Measurements from ENCODE around the gene S1PR4.
"Not testable (repeated sequence)": the region's sequence is repeated elsewhere in the genome, so short reads cannot be mapped to it uniquely, and the experiment has no call there.

Gene S1PR4

DNA sequence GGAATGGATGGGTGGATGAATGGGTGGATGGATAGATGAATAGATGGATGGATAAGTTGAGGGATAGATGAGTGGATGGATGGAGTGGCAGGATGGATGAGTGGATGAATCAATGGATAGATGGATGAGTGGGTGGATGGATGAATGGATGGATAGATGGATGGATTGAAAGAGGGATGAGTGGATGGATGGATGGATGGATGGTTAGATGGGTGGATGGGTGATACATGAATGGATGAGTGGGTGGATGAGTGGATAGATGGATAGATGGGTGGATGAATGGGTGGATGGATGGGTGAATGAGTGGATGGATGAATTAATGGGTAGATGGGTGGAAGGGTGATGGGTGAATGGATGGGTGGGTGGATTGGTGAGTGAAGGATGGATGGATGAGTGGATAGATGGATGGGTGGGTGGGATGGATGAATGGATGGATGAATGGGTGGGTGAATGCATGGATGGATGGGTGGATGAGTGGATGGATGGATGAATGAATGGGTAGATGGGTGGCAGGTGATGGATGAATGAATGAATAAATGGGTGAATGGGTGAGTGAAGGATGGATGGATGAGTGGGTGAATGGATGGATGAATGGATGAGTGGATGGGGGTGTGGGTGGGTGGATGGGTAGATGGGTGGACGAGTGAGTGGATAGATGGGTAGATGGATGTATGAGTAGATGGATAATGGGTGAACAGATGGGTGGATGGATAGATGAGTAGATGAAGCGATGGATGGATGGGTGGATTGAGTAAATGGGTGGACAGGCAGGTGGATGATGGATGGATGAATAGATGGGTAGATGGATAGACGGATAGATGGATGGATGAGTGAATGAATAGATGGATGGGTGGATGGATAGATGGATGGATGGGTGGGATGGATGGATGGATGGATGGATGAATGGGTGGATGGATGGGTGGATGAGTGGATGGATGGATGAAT is 25.0 kb upstream of the S1PR4 start:
- DNase-seq = no peak

DNA sequence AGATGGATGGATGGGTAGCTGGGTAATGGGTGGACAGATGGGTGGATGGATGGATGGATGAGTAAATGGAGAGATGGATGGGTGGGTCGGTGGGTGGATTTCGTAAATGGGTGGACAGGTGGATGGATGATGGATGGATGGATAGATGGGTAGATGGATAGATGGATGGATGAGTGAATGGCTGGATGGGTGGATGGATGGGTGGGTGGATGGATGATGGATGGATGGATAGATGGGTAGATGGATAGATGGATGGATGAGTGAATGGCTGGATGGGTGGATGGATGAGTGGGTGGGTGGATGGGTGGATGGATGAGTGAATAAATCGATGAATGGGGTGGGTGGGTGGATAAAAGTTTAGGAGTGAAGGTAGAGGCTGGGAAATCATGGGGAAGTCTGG is 24.1 kb upstream of the S1PR4 start:
- not testable (repeated sequence) for DNase-seq

DNA sequence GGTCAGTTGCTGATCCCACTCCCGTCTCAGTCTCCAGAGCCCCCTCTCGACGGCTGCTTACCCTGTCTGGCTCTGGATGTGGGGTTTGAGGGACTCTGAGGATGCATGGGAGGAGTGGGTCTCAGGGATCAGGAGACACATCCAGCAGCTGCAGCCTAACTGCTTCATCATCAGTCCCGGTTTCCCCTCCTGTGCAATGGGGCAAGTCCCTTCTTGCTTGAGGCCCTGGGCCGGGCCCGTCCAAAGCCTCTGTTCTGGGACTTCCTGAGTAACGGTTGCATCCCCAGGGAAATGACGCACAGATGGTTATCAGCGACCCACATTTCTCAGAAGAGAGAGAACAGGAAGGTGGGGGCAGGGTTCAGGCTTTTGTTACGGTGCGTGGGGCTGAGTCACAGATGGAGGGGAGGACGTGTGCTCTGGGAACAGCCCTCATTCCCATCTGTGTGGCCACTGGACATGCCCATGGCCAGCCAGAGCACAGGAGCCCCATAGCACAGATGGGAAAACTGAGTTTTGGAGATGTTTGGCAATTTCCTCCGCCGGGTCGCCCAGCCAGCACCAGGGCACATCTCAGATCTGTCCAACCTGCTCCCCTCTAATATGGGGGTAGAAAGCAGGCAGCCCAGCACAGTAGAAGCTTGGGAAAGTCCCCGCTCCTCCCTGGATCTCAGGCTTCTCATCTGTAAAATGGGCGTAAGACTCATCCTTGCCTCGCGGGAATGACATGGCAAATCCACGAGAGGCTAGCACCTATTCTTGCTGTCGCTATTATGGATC is 23.4 kb upstream of the S1PR4 start:
- DNase-seq = peak; percentile 99

DNA sequence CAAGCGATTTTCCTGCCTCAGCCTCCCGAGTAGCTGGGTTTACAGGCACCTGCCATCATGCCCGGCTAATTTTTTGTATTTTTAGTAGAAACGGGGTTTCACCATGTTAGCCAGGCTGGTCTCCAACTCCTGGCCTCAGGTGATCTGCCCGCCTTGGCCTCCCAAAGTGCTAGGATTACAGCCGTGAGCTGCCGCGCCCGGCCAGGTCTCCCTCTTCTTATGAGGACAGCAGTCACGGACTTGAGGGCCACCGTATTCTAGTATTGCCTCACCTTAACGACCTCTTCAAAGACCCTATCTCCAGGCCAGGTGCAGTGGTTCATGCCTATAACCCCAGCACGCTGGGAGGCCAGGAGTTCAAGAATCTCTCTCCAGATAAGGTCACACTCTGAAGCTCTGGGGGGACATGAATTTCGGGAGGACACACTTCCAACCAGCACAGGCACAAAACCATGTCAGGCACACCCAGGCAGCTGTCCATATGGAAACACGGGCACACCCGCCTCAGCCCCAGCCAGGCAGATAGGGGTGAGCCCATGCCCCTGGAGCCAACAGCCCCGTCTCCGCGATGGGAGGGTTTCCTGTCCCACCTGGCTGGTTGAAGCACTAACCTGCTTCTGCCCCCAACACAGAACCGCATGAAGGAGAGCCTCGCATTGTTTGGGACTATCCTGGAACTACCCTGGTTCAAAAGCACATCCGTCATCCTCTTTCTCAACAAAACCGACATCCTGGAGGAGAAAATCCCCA is 21.3 kb upstream of the S1PR4 start:
- DNase-seq = no peak

DNA sequence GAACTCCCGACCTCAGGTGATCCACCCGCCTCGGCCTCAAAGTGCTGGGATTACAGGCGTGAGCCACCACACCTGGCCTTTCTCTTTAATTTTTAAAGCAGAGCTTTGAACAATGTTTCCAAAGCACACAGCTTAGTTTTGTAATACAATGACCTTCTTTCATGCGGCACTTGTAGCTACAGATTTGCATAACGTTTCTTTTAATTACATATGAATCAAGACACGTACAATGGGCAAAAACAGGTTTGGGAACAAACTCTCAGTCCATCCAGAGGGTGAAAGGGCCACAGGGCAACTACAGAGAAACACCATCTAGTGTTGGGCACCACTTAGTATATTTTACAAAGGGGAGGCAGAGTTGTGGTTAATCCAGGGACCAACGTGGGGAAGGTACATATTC is 19.0 kb upstream of the S1PR4 start:
- DNase-seq = no peak

DNA sequence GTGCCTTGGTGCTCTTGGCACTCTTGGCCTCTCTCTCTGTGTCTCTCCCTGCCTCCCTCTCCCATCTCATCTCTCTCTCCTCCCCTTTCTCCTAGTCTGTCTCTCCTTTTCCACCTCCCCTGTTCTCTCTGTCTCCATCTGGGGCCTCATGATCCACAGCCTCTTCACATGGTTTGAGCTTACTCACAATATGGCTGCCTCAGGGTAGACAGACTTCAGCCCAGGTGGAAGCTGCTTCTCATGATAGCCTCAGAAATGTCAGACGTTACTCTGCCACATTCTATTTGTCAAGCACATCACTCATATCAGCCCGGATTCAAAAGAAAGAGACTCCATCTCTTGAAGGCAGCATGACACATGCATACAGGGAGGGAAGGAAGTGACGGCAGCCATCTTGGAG is 18.4 kb upstream of the S1PR4 start:
- DNase-seq = no peak

DNA sequence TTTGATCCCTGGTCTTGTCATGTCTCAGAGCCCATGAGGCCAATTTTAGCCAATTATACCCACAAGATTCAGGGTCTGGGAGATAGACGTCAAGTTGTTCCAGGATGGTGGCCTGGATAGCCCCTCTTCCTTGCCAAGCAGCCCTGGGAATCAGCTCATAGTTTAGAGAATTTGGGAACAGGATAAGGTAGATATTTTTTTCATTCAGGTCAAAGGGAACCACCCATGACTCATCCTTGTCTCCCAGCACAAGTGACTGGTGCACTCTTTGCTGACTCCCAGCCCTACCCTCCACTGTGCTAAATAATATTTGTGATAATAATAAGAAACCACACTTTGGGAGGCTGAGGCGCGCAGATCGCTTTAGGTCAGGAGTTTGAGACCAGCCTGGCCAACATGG is 17.1 kb upstream of the S1PR4 start:
- DNase-seq = no peak

DNA sequence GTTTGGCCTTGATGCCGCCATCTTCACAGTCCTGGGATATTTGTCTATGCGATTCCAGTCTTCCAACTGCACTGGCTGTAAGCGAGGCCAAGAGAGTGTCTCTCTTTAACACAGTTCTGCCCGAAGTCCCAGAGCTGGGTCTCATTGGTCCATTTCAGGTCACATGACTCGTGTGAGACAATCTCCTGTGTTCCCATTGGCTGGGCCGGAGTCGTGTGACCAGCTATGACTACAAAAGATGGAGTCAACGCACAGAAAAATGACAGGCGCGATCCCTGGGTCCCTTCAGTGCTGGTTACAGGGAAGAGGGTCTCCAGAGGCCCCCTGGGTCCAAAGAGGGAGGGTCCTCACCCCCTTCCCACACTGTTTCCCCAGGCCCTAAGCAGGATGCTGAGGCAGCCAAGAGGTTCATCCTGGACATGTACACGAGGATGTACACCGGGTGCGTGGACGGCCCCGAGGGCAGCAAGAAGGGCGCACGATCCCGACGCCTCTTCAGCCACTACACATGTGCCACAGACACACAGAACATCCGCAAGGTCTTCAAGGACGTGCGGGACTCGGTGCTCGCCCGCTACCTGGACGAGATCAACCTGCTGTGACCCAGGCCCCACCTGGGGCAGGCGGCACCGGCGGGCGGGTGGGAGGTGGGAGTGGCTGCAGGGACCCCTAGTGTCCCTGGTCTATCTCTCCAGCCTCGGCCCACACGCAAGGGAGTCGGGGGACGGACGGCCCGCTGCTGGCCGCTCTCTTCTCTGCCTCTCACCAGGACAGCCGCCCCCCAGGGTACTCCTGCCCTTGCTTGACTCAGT is 15.9 kb upstream of the S1PR4 start:
- DNase-seq = no peak

DNA sequence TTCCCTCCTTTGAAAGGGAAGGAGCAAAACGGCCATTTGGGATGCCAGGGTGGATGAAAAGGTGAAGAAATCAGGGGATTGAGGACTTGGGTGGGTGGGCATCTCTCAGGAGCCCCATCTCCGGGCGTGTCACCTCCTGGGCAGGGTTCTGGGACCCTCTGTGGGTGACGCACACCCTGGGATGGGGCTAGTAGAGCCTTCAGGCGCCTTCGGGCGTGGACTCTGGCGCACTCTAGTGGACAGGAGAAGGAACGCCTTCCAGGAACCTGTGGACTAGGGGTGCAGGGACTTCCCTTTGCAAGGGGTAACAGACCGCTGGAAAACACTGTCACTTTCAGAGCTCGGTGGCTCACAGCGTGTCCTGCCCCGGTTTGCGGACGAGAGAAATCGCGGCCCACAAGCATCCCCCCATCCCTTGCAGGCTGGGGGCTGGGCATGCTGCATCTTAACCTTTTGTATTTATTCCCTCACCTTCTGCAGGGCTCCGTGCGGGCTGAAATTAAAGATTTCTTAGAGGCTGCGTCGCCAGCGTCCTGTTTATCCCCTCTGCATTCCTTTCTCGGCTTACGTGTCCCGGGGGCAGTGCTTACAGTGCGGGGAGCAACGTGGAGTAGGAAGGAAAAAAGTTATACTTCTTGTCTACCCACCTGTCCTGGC is 15.2 kb upstream of the S1PR4 start:
- DNase-seq = peak; percentile 41

DNA sequence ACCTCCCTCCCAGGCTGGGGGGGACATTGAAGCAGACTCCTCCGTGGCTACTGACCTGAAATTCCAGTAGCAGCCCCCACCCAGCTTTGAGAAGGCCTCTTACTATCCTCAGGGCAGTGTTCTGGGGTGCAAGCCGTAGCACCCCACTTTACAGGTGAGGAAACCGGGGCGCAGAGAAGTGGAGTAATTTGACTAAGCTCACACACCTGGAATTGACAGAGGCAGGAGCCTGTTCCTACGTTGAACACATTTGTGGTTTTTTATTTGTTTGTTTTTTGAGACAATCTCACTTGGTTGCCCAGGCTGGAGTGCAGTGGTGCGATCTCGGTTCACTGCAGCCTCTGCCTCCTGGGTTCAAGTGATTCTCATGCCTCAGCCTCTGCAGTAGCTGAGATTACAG is 14.6 kb upstream of the S1PR4 start:
- no peak for DNase-seq

DNA sequence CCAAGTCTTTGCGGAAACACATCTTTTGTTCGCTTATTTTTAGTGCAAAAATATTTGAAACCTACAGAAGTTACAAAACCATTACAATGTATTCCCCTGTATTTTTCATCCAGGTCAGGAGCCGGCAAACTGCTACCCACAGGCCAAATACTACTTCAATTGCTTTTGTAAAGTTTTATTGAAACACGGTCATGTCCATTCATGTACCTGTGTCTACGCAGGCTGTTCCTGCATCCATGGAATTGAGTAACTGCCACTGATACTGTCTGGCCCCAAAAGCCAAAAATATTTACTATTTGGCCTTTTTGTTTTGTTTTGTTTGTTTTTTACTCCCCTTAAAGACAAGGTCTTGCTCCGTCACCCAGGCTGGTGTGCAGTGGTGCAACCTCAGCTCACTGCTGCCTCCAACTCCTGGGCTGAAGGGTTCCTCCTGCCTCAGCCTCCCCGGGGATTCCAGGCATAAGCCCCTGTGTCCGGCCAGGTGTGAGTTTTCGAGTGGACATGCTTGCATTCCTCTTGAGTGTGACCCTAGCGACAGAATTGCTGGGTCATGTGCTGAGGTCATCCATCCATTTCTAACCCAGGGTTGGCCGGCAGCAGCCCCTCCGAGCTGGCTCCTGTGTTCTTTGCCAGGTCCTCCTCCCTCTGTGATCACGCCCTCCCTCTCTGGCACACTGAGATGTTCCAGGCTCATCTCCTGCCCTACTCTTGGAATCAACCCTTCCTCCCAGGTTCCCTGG is 10.9 kb upstream of the S1PR4 start:
- DNase-seq = no peak

DNA sequence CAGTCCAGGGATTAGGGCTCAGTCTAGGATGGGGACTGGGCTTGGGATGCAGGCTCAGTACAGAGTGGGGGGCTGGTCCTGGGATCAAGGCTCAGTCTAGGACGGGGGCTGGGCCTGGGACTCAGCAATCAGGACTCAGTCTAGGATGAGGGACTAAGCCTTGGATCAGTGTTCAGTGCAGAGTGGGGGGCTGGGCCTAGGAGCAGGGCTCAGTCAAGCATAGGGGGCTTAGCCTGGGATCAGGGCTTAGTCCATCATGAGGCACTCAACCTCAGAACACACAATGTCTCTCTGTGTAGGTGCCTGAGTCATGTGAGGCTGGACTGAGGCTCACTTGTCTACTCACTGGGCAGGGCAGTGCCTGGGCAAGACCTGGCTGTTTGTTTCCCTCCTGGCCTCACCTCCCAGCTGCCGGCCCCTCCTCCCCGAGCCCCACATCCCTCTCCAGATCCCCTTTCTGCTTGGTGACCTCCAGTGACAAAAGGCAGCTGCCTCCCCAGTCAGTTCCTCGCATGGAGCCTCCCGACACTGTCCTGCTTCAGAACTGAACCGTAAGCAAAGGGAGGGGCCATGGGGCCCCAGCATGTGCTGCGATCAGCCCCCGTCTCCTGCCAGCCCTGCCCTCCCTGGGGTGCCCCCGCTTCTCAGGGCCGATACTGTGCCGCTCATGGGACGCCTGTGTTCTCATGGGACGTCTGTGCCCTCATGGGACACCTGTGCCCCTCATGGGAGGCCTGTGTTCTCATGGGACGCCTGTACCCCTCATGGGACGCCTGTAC is 6.5 kb upstream of the S1PR4 start:
- DNase-seq = no peak

DNA sequence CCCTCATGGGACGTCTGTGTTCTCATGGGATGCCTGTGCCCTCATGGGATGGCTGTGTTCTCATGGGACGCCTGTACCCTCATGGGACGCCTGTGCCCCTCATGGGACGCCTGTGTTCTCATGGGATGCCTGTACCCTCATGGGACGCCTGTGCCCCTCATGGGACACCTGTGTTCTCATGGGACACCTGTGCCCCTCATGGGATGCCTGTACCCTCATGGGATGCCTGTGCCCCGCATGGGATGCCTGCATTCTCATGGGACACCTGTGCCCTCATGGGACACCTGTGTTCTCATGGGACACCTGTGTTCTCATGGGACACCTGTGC is 5.9 kb upstream of the S1PR4 start:
- not testable (repeated sequence) for DNase-seq

DNA sequence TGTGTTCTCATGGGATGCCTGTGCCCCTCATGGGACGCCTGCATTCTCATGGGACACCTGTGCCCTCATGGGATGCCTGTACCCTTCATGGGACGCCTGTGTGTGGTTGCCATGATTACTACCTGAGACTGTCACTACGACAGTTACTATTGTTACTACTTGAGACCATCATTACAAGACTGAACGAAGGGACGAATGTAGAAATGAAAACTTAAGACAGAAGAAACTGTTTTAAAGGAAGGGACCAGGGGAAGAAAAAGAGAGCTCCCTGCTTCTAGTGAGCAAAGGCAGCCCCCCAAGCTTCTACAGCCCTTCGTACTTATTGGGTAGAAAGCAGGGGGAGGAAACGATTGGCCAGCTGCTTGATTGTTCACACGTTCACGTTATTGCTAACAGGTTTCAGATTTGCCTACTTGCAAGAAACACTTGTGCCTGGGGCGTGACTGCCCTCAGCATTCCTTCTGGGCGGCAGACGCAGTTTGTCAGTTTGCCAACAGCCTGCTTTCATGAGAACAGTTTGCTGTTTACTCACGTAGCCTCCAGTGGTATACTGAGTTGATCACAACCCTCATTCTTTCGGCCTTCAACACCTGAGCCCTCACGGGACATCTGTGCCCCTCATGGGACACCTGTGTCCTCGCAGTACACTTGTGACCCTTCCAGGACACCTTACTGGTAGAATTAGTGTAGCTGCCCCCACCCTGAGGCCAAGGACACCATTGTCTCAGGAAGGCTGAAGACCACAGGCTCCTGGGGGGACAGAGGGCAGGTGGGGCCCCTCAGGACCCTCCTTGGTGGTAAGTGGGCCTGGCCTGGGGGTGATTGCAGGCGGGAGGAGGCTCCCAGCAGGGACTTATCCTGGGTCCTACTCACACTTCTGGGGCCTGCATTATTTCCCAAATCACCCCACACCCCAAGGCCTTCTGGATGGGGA is 2.5 kb upstream of the S1PR4 start:
- DNase-seq = peak; percentile 56

DNA sequence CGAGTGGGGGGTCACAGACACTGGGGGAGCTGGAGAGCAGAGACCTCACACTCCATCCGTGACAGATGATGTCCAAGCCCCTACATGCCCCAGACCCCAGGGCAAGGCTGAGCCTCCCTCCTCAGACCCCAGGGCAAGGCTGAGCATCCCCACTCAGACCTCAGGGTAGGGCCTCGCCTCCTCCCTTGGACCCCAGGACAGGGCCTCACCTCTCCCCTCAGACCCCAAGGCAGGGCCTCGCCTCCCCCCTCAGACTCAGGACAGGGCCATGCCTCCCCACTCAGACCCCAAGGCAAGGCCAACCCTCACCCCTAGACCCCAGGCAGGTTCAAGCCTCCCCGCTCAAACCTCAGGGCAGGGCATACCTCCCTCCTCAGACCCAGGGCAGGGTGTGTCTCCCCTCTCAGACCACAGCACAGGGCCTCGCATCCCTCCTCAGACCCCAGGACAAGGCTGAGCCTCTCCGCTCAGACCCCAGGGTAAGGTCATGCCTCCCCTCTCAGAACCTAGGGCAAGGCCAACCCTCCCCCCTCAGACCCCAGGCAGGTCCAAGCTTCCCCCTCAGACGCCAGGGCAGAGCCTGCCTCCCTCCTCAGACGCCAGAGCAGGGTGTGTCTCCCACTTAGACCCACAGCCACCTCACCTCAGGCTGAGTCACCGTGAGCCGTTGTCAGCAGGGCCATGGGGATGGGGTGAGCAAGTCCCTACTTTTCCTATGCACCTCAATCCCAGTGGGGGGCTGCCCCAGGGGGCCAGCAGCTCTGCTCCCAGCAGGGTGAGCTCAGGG is 1.7 kb upstream of the S1PR4 start:
- peak; percentile 22 for DNase-seq

DNA sequence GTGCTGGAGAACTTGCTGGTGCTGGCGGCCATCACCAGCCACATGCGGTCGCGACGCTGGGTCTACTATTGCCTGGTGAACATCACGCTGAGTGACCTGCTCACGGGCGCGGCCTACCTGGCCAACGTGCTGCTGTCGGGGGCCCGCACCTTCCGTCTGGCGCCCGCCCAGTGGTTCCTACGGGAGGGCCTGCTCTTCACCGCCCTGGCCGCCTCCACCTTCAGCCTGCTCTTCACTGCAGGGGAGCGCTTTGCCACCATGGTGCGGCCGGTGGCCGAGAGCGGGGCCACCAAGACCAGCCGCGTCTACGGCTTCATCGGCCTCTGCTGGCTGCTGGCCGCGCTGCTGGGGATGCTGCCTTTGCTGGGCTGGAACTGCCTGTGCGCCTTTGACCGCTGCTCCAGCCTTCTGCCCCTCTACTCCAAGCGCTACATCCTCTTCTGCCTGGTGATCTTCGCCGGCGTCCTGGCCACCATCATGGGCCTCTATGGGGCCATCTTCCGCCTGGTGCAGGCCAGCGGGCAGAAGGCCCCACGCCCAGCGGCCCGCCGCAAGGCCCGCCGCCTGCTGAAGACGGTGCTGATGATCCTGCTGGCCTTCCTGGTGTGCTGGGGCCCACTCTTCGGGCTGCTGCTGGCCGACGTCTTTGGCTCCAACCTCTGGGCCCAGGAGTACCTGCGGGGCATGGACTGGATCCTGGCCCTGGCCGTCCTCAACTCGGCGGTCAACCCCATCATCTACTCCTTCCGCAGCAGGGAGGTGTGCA is 587 bp downstream of the S1PR4 start:
- no peak for DNase-seq

DNA sequence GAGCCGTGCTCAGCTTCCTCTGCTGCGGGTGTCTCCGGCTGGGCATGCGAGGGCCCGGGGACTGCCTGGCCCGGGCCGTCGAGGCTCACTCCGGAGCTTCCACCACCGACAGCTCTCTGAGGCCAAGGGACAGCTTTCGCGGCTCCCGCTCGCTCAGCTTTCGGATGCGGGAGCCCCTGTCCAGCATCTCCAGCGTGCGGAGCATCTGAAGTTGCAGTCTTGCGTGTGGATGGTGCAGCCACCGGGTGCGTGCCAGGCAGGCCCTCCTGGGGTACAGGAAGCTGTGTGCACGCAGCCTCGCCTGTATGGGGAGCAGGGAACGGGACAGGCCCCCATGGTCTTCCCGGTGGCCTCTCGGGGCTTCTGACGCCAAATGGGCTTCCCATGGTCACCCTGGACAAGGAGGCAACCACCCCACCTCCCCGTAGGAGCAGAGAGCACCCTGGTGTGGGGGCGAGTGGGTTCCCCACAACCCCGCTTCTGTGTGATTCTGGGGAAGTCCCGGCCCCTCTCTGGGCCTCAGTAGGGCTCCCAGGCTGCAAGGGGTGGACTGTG is 1.2 kb downstream of the S1PR4 start:
- no peak for DNase-seq

Data from amniotic stem cell (primary cell).